ENCODE measurements around the gene RUNX1. TPM values are rescaled to one million over a fixed set of nuclear protein-coding genes. Genes with fewer than 3 reads are reported as not detected.

The RUNX1 gene
- total and polyA plus RNA-seq, 2 of the 13 experiments (the other 11 are each of a cell fraction or from before 2014, with no cell fraction given) = 5.4 to 6.4 TPM

DNA sequence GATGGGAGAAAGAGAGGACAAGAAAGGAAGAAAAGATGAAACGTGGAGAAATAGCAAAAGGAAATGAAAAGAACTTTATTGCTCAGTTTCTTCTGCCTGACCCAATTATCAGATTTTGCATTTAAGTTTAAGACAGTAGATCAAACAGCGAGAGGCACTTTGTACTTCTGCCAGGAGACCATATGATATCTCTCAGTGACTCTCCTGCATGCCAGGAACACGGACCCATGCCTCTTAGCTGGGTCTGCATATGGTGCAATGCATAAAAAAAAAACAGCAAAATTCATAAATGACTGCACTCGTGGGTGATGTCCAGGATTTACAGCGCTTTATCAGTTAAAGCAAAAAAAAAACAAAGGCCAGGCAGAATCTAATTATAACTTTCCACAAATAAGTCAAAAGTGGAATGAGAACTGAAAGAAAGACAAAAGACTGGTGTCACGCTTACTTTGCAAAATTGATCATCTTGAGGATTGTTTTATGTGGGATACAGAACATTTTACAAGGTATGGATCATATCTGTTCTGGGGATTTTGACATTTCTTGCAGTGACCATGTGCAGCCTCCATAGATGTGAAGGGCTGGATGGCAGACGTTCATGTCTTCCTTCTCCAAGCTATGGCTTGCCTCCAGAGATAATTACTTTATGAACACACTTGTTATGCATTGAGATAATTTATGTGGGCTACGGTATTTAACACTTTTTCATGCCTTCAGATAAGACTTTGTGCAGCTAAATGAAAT, 79.5 kb downstream of the RUNX1 start:
- intact Hi-C loops (cut with micrococcal nuclease; ENCODE audit: unreplicated experiment) = loop anchor here (10.0 kb wide), 1 partner anchor 55 kb away; no protein-coding TSS in a partner anchor
- TF ChIP-seq, protein P1, sequence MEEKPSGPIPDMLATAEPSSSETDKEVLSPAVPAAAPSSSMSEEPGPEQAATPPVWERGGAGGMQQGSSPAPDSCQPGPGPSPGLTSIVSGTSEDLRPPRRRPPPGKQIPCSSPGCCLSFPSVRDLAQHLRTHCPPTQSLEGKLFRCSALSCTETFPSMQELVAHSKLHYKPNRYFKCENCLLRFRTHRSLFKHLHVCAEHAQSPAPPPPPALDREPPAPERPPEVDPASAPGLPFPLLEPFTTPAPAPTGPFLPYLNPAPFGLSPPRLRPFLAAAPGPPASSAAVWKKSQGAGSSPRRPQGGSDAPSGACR (CRISPR knock-in tag; IDR thresholded peaks at IDR 0.05) = no peak
- TF ChIP-seq MED13 (CRISPR knock-in tag; IDR thresholded peaks at IDR 0.05) = no peak
- TF ChIP-seq ZSCAN29 (CRISPR knock-in tag; conservative IDR thresholded peaks at IDR 0.05) = no peak
- TF ChIP-seq MAFK (conservative IDR thresholded peaks at IDR 0.05 in 1 of 2, IDR thresholded peaks at IDR 0.05 in 1 of 2; ENCODE audit: low read length in 2 of 2) = no peak
- no peak for TF ChIP-seq U2AF2 (IDR thresholded peaks at IDR 0.05; ENCODE audit: low read depth, low read length)
- TF ChIP-seq, protein P2, sequence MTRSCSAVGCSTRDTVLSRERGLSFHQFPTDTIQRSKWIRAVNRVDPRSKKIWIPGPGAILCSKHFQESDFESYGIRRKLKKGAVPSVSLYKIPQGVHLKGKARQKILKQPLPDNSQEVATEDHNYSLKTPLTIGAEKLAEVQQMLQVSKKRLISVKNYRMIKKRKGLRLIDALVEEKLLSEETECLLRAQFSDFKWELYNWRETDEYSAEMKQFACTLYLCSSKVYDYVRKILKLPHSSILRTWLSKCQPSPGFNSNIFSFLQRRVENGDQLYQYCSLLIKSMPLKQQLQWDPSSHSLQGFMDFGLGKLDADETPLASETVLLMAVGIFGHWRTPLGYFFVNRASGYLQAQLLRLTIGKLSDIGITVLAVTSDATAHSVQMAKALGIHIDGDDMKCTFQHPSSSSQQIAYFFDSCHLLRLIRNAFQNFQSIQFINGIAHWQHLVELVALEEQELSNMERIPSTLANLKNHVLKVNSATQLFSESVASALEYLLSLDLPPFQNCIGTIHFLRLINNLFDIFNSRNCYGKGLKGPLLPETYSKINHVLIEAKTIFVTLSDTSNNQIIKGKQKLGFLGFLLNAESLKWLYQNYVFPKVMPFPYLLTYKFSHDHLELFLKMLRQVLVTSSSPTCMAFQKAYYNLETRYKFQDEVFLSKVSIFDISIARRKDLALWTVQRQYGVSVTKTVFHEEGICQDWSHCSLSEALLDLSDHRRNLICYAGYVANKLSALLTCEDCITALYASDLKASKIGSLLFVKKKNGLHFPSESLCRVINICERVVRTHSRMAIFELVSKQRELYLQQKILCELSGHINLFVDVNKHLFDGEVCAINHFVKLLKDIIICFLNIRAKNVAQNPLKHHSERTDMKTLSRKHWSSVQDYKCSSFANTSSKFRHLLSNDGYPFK (CRISPR knock-in tag; IDR thresholded peaks at IDR 0.05; ENCODE audit: borderline replicate concordance) = no peak
- no peak for TF ChIP-seq CREM (IDR thresholded peaks at IDR 0.05)
- TF ChIP-seq CREM (CRISPR knock-in tag; IDR thresholded peaks at IDR 0.05) = no peak
- no peak for TF ChIP-seq ZNF780A (CRISPR knock-in tag; IDR thresholded peaks at IDR 0.05)
- TF ChIP-seq, protein P3, sequence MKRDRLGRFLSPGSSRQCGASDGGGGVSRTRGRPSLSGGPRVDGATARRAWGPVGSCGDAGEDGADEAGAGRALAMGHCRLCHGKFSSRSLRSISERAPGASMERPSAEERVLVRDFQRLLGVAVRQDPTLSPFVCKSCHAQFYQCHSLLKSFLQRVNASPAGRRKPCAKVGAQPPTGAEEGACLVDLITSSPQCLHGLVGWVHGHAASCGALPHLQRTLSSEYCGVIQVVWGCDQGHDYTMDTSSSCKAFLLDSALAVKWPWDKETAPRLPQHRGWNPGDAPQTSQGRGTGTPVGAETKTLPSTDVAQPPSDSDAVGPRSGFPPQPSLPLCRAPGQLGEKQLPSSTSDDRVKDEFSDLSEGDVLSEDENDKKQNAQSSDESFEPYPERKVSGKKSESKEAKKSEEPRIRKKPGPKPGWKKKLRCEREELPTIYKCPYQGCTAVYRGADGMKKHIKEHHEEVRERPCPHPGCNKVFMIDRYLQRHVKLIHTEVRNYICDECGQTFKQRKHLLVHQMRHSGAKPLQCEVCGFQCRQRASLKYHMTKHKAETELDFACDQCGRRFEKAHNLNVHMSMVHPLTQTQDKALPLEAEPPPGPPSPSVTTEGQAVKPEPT (CRISPR knock-in tag; IDR thresholded peaks at IDR 0.05; ENCODE audit: low read depth) = no peak
- TF ChIP-seq ZNF230 (CRISPR knock-in tag; IDR thresholded peaks at IDR 0.05) = no peak
- TF ChIP-seq, protein P4, sequence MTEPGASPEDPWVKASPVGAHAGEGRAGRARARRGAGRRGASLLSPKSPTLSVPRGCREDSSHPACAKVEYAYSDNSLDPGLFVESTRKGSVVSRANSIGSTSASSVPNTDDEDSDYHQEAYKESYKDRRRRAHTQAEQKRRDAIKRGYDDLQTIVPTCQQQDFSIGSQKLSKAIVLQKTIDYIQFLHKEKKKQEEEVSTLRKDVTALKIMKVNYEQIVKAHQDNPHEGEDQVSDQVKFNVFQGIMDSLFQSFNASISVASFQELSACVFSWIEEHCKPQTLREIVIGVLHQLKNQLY (CRISPR knock-in tag; IDR thresholded peaks at IDR 0.05) = no peak
- no peak for TF ChIP-seq TARDBP (CRISPR knock-in tag; IDR thresholded peaks at IDR 0.05)
- TF ChIP-seq DNMT3B (CRISPR knock-in tag; conservative IDR thresholded peaks at IDR 0.05) = no peak
- no peak for TF ChIP-seq GLI4 (CRISPR knock-in tag; IDR thresholded peaks at IDR 0.05; ENCODE audit: borderline replicate concordance)

More for the DNA sequence above, 79.5 kb downstream of the RUNX1 start:
- no peak overlapping the region for H2AFZ ChIP-seq (ENCODE audit: low read length)
- no peak for FAIRE-seq
- no peak for ATAC-seq
- POLR2A ChIA-PET = no interaction called here
- WGBS (ENCODE audit: low lambda C conversion rate) = 64% methylated on average over 8 of the region's 8 CpGs
- no TSS peak for BruUV-seq (replicated peaks)
- H3K9me3 ChIP-seq (ENCODE audit: low read length) = no peaks in the 10 kb centered on the region
- peak overlapping the region; percentile 46; the same call in 1 of the 2 replicates for H3K4me2 ChIP-seq (ENCODE audit: low read depth, low read length)
- CTCF ChIA-PET (ENCODE audit: low intra/inter-chr PET ratio, low total read pairs) = no interaction called here
- peak overlapping the region in 1 of 3 experiments; percentile 30; a peak in 1 of 6 replicates for H3K4me3 ChIP-seq (replicated peaks in 1 of 3; ENCODE audit: insufficient read depth in 1 of 3, low read depth in 2 of 3, low read length in 3 of 3)
- H3K36me3 ChIP-seq (replicated peaks in 1 of 2; ENCODE audit: control insufficient read depth in 1 of 2, insufficient read depth in 2 of 2, low read length in 2 of 2) = no peaks in the 10 kb centered on the region
- no peak overlapping the region for H3K9ac ChIP-seq (ENCODE audit: insufficient read depth, low read depth, low read length)
- no peaks in the 10 kb centered on the region for H3K79me2 ChIP-seq (ENCODE audit: insufficient read depth, low read length)
- in situ Hi-C loops (cut with HindIII; ENCODE audit: extremely low pct_ligation_motif_present, low pct_unique_long_range_greater_than_20kb) = no loop called here
- peaks cover 61% of the 10 kb centered on the region for H3K4me1 ChIP-seq (ENCODE audit: insufficient read depth, low read length)
- H3K27me3 ChIP-seq (ENCODE audit: control insufficient read depth in 1 of 2, insufficient read depth in 2 of 2, low read length in 2 of 2) = no peaks in the 10 kb centered on the region; a peak in 1 of 5 replicates
- no peaks in the 10 kb centered on the region for H4K20me1 ChIP-seq (ENCODE audit: insufficient read depth, low read length)
- DNase-seq (ENCODE audit: low spot score) = no peak
- H3K27ac ChIP-seq (ENCODE audit: extremely low read length, insufficient read depth, low read length) = no peak overlapping the region

Data from HepG2 (cell line).